Stomach smooth muscle (tissue), 2 donors: Measurements from ENCODE around the gene TBC1D23.
"Not testable (repeated sequence)": the region's sequence is repeated elsewhere in the genome, so short reads cannot be mapped to it uniquely, and the experiment has no call there.

Experiments
- H3K27ac ChIP-seq: one replicate; pipeline ENCODE4 v1.7.0; 2013; ENCODE audit warnings: mild to moderate bottlenecking, low read length, inconsistent platforms
- H3K27me3 ChIP-seq, 2 donors: one replicate each; pipeline ENCODE4 v1.7.0; 2013; ENCODE audit warnings: low read length in 2 of 2; ENCODE audit not compliant: insufficient read depth in 2 of 2, control insufficient read depth in 1 of 2
- H3K36me3 ChIP-seq, 2 donors: one replicate each; pipeline ENCODE4 v1.7.0; 2013; ENCODE audit warnings: low read length in 2 of 2; ENCODE audit not compliant: control insufficient read depth in 2 of 2, insufficient read depth in 2 of 2
- H3K4me1 ChIP-seq: one replicate; pipeline ENCODE4 v1.7.0; 2013; ENCODE audit warnings: low read length; ENCODE audit not compliant: control insufficient read depth, insufficient read depth
- H3K4me3 ChIP-seq, 2 donors: one replicate each; pipeline ENCODE4 v1.7.0; 2013; ENCODE audit warnings: low read length in 2 of 2
- H3K9ac ChIP-seq, 2 donors: one replicate each; pipeline ENCODE4 v1.7.0; 2013; ENCODE audit warnings: low read length in 2 of 2, mild to moderate bottlenecking in 1 of 2
- H3K9me3 ChIP-seq, 2 donors: one replicate each; pipeline ENCODE4 v1.7.0; 2013; ENCODE audit warnings: low read length in 2 of 2; ENCODE audit not compliant: control insufficient read depth in 2 of 2
- donor health status: healthy.
- donor health status: Pancreatic carcinoma.

Gene TBC1D23

DNA sequence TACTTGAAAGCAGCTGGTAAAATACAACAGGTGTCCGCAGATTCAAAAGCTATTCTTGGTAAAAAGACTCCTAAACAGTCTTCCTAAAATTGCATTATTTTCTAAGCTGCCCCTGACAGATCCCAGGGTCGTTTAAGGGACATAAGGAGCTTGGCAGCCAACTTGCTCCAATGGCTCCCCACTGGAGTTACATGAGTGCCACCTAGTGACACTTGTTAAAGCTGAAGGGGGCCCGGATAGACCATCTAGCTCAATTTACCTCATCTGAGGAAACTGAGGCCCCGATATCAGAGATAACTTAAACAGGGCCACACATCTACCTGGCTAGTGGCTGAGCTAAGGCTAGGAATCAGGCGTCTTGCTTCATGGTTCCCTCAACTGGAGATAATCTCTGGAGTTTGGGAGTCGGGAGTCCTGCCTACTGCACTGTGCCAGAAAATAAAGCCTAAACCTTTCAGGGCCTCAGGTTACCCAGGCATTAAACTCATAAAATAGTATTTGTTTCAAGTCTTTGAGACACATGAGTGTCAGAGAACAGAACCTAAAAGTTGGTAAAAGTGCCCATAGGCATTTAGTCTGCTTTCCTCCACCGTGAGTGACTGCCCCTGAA lies 6.5 kb upstream of the TBC1D23 start:
- no peak overlapping the region for H3K4me3 ChIP-seq
- H3K9ac ChIP-seq: peak overlapping the region; percentile 49 to 81
- no peaks in the 10 kb centered on the region for H3K27me3 ChIP-seq
- no peaks in the 10 kb centered on the region for H3K9me3 ChIP-seq
- H3K36me3 ChIP-seq: no peaks in the 10 kb centered on the region
- H3K27ac ChIP-seq: peak overlapping the region; percentile 66
- peaks cover 15% of the 10 kb centered on the region for H3K4me1 ChIP-seq

DNA sequence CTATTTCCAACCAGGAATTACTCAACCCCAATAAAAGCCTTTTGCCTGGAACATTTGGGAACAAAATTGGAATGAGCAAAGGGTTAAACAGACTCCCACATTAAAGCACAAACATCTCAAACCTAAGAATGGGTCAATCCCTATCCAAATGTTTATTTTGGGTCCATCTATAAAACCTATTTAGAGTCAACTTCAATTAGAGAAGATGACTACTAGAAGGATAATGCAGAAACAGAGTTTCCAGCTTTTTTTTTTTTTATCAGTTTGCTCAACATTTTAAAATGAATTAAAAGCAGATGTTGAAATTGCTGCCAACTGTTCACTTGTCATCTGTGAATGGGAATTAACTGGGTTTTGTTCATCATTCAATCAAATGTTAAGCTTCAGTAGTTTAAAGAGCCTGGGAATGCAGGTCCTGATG lies 4.1 kb upstream of the TBC1D23 start:
- H3K36me3 ChIP-seq: no peaks in the 10 kb centered on the region
- H3K9ac ChIP-seq: no peak overlapping the region
- H3K27me3 ChIP-seq: no peaks in the 10 kb centered on the region
- H3K27ac ChIP-seq: no peak overlapping the region
- H3K4me1 ChIP-seq: peaks cover 21% of the 10 kb centered on the region
- no peak overlapping the region for H3K4me3 ChIP-seq
- no peaks in the 10 kb centered on the region for H3K9me3 ChIP-seq

DNA sequence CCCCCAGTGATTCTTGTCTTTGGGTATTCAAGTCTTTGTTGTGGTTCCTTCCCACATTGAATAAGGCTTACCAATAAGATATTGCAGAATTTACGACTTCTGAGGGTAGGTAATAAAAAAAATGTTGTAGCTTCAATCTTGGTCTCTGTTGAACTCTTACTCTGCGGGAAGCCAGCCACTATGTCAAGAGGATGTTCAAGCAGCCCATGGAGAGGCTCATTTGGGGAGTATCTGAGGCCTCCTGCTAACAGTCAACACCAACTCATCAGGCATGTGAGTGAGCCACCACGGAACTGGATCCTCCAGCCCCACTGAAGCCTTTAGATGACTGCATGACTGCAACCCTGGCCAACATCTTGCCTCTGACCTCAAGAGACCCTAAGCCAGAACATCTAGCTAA lies 3.2 kb upstream of the TBC1D23 start:
- no peaks in the 10 kb centered on the region for H3K36me3 ChIP-seq
- peaks cover 29% of the 10 kb centered on the region for H3K4me1 ChIP-seq
- no peaks in the 10 kb centered on the region for H3K27me3 ChIP-seq
- no peak overlapping the region for H3K27ac ChIP-seq
- no peaks in the 10 kb centered on the region for H3K9me3 ChIP-seq
- no peak overlapping the region for H3K4me3 ChIP-seq
- no peak overlapping the region for H3K9ac ChIP-seq

DNA sequence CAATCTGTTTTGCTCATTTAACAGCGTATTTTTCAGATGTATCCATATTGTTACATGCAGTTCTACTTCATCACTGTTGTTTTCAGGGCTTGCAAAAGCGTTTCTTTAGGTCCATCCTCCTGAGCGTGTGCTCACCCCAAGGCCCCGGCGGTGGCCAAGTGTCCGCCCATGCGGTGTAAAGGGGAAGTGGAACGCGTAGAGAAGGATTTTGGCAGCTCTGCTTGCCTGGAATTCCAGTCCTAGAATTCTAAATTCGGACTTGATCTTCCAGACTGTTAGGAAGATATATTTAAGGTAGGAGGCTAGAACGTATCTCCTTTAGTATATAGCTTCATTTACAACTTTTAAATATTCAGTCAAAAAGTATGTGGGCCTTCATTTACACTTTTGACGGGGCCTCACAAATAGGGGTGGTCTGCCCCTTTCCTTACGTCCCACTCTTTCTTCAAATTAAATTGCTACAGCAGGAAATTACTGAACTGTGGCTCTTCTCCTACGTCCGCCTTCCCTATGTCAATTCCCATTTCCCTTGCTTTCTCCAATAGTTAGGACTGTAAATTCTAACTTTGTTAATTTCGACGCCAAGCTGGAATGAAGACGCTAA lies 609 bp upstream of the TBC1D23 start:
- Histone ChIP-seq H3K27me3 (no peaks in the 10 kb centered on the region), H3K9me3 (no peaks in the 10 kb centered on the region), H3K9ac (peak overlapping the region; percentile 88 to 98), H3K4me1 (peaks cover 17% of the 10 kb centered on the region), H3K27ac (peak overlapping the region; percentile 97), H3K36me3 (no peaks in the 10 kb centered on the region), H3K4me3 (peak overlapping the region; percentile 62 to 100)

DNA sequence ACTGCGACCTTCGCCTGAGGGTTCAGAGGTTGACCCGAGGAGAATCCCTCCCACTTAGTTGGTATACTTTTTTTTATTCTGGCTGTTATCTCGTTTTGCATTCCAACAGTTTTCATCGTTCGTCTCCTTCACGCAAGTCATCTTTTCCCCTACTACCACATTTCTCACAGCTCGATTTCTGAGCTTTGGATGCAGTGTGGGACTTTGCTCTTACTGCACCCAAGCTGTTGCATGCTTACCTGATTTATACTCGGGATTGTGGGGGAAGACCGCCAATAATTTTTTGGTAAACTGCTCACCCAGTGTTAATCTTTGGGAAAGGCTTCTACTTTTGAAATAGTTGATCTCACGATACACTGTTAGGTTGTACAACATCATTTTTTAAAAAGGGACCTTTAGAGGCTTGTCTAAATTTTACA lies 702 bp downstream of the TBC1D23 start:
- H3K27me3 ChIP-seq: no peaks in the 10 kb centered on the region
- H3K4me1 ChIP-seq: peaks cover 17% of the 10 kb centered on the region
- peak overlapping the region; percentile 97 for H3K27ac ChIP-seq
- H3K4me3 ChIP-seq: peak overlapping the region; percentile 92 to 100
- H3K9me3 ChIP-seq: no peaks in the 10 kb centered on the region
- peak overlapping the region; percentile 94 to 98 for H3K9ac ChIP-seq
- H3K36me3 ChIP-seq: no peaks in the 10 kb centered on the region

DNA sequence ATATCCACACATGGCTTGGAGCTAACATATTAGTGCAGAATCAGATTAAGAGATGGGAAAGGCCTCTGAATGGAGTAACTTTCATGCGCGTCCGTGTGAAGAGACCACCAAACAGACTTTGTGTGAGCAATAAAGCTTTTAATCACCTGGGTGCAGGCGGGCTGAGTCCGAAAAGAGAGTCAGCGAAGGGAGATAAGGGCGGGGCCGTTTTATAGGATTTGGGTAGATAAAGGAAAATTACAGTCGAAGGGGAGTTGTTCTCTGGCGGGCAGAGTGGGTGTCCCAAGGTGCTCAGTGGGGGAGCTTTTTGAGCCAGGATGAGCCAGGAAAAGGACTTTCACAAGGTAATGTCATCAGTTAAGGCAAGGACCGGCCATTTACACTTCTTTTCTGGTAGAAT lies 2.1 kb downstream of the TBC1D23 start:
- H3K9me3 ChIP-seq, H3K9ac ChIP-seq, H3K36me3 ChIP-seq, H3K27ac ChIP-seq, H3K4me3 ChIP-seq, H3K27me3 ChIP-seq: not testable (repeated sequence)
- H3K4me1 ChIP-seq: peaks cover 17% of the 10 kb centered on the region

DNA sequence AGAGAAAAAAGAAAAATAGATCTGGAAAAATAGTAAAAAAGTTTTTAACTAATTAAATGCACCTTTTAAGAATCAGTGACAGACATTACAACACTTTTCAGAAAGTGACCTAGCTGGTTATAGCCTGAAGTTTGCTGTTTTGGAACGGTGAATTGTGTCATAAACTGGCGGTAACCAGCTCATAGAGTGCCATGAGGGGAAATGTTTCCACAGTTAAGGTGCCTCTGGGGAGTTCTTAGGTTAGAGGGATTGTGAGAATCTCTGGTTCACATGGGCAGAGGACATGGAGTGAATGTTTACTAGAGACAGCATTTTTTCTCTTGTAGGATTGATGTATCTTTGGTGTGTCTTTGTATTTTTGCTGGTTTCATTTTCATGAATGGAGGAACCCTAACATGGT lies 2.8 kb downstream of the TBC1D23 start:
- Histone ChIP-seq H3K4me3 (no peak overlapping the region), H3K4me1 (peaks cover 17% of the 10 kb centered on the region), H3K9ac (no peak overlapping the region), H3K27ac (no peak overlapping the region), H3K27me3 (no peaks in the 10 kb centered on the region), H3K36me3 (no peaks in the 10 kb centered on the region), H3K9me3 (no peaks in the 10 kb centered on the region)

DNA sequence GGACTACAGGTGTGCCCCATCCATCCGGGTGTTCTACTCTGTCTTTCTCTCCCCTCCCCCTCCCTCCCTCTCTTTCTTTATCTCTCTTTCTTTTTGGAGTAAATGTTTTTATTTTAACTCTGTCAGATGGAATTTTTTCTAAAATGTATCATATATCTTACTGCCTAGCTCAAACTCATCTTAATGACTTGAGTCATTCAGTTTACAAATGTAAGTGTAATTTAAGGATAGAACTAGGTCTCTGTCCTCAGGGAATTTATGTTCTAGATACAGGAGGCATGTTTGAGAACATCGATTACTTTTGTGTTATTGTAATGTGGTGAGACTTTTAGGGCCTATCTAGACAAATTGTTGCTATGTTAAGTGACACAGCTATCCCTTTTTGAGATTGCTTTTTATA lies 3.5 kb downstream of the TBC1D23 start:
- Histone ChIP-seq H3K27ac (no peak overlapping the region), H3K27me3 (no peaks in the 10 kb centered on the region), H3K4me1 (peaks cover 17% of the 10 kb centered on the region), H3K36me3 (no peaks in the 10 kb centered on the region), H3K9ac (no peak overlapping the region), H3K9me3 (no peaks in the 10 kb centered on the region), H3K4me3 (no peak overlapping the region)

DNA sequence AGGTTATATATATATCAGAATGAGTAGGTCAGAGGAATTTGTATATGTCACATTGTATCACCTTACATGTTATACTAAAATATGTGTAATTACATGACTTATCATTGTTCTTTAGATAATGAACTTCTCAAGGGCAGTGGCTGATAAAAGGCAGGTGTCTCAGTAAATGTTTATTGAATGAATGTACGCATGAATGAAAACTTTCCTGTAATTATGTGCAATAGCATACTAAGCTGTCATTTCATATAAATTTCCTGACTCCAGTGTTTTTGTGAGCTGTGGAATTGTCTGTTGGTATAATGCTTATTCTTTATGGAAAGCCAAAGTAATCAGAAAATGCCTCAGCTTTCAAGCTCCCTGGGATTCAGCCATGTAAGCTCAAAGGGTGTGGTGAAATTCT lies 4.2 kb downstream of the TBC1D23 start:
- H3K36me3 ChIP-seq: no peaks in the 10 kb centered on the region
- no peaks in the 10 kb centered on the region for H3K9me3 ChIP-seq
- H3K9ac ChIP-seq: no peak overlapping the region
- no peak overlapping the region for H3K4me3 ChIP-seq
- no peaks in the 10 kb centered on the region for H3K27me3 ChIP-seq
- H3K4me1 ChIP-seq: peaks cover 16% of the 10 kb centered on the region
- H3K27ac ChIP-seq: no peak overlapping the region

DNA sequence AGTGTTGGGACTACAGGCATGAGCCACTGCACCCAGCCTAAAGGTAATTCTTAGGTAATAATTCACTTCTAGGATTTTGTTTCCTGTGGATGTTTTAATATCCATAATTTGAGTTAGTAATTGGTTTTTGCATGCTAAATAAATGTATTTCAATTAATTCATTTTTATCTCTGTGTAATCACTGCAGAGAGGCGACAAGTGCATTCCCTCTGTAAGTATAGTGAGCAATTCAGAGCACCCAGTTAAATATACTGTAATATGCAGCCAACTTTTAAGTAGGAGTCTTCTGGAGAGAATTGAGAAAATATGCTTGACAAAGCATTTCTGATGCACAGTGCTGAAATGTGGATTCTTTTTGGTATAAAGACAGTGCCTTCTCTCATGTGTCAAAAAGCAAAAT lies 5.7 kb downstream of the TBC1D23 start:
- peaks cover 13% of the 10 kb centered on the region for H3K4me1 ChIP-seq
- H3K4me3 ChIP-seq: no peak overlapping the region
- no peaks in the 10 kb centered on the region for H3K9me3 ChIP-seq
- H3K27me3 ChIP-seq: no peaks in the 10 kb centered on the region
- H3K36me3 ChIP-seq: no peaks in the 10 kb centered on the region
- H3K27ac ChIP-seq: no peak overlapping the region
- no peak overlapping the region for H3K9ac ChIP-seq

DNA sequence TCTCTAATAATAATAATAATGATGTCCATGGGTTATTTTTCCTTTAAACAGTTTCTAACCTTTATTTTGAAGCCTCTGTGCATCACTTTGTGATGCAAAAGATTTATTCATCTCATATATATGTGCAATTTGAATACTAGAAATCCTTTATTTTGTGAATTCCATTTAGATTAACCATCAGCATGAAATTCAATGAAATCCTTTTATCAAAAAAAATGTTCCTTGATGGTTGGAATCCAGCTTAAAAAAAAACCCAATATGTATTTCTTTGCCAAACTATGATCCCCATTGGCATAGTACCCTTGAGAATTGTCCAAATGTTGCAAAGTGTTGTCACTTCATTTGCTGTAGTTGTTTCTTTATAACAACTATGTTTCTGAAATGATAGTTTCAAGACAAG lies 7.4 kb downstream of the TBC1D23 start:
- no peak overlapping the region for H3K27ac ChIP-seq
- no peaks in the 10 kb centered on the region for H3K4me1 ChIP-seq
- H3K36me3 ChIP-seq: no peaks in the 10 kb centered on the region
- no peaks in the 10 kb centered on the region for H3K27me3 ChIP-seq
- H3K9ac ChIP-seq: no peak overlapping the region
- H3K4me3 ChIP-seq: no peak overlapping the region
- no peaks in the 10 kb centered on the region for H3K9me3 ChIP-seq
